CD14-positive monocyte (primary cell): ENCODE results near the gene OR51A4. TPM values are rescaled to one million over a fixed set of nuclear protein-coding genes. Genes with fewer than 3 reads are reported as not detected.

Experiments used
- DNase-seq, 3 donors: peaks; one replicate each; pipeline ENCODE4 v3.0.0-alpha.2; 2011 to 2022
- H2AFZ ChIP-seq: 2 replicates; pipeline ENCODE4 v1.6.0; 2012; ENCODE audit warnings: mild to moderate bottlenecking, low read depth, low read length, inconsistent platforms; ENCODE audit not compliant: insufficient read depth, poor library complexity, severe bottlenecking
- H3K27ac ChIP-seq, 2 donors: 1 replicate in 1 of 2; 2 replicates in 1 of 2; pipeline ENCODE4 v1.5.1; 2012 to 2013; ENCODE audit warnings: low read length in 2 of 2, control low read depth in 1 of 2, inconsistent platforms in 1 of 2, low read depth in 1 of 2, mild to moderate bottlenecking in 1 of 2
- H3K27me3 ChIP-seq, 2 donors: one replicate each; pipeline versions ENCODE4 v1.6.0 to v1.6.1; 2011 to 2013; ENCODE audit warnings: low read length in 2 of 2; ENCODE audit not compliant: control insufficient read depth in 2 of 2, insufficient read depth in 2 of 2
- H3K36me3 ChIP-seq, 2 donors: replicated peaks in 1 of 2; 1 replicate in 1 of 2; 2 replicates in 1 of 2; pipeline versions ENCODE4 v1.5.1 to v1.6.1; 2012 to 2013; ENCODE audit warnings: low read length in 2 of 2, control low read depth in 1 of 2, inconsistent platforms in 1 of 2, mild to moderate bottlenecking in 1 of 2; ENCODE audit not compliant: insufficient read depth in 2 of 2, control insufficient read depth in 1 of 2
- H3K4me1 ChIP-seq, 2 donors: 1 replicate in 1 of 2; 2 replicates in 1 of 2; pipeline versions ENCODE4 v1.5.1 to v1.6.1; 2012 to 2013; ENCODE audit warnings: low read length in 2 of 2, control low read depth in 1 of 2, inconsistent platforms in 1 of 2, mild to moderate bottlenecking in 1 of 2, moderate library complexity in 1 of 2; ENCODE audit not compliant: insufficient read depth in 2 of 2, control insufficient read depth in 1 of 2
- H3K4me2 ChIP-seq: replicated peaks from 2 replicates; pipeline ENCODE3; 2012; ENCODE audit warnings: low read length, moderate library complexity, mild to moderate bottlenecking; ENCODE audit not compliant: poor library complexity, severe bottlenecking; ENCODE audit errors: extremely low read depth
- H3K4me3 ChIP-seq, 3 experiments: fragments of 200-600 bp in 1 of 3; sonication (generic) in 1 of 3; replicated peaks in 1 of 3; 1 replicate in 2 of 3; 2 replicates in 1 of 3; pipeline ENCODE4 v1.5.1; 2011 to 2013; ENCODE audit warnings: low read length in 3 of 3, mild to moderate bottlenecking in 3 of 3, control low read depth in 2 of 3, low read depth in 2 of 3, inconsistent platforms in 1 of 3, moderate library complexity in 1 of 3
- H3K79me2 ChIP-seq: 2 replicates; pipeline ENCODE4 v1.6.0; 2012; ENCODE audit warnings: mild to moderate bottlenecking, control low read depth, inconsistent platforms, low read length, moderate library complexity; ENCODE audit not compliant: insufficient read depth
- H3K9ac ChIP-seq: 2 replicates; pipeline ENCODE4 v1.6.0; 2017; ENCODE audit warnings: low read length, mild to moderate bottlenecking; ENCODE audit not compliant: insufficient read depth, poor library complexity, severe bottlenecking
- H3K9me3 ChIP-seq, 2 donors: replicated peaks in 1 of 2; 1 replicate in 1 of 2; 2 replicates in 1 of 2; pipeline versions ENCODE4 v1.5.1 to v1.6.1; 2012 to 2013; ENCODE audit warnings: low read length in 2 of 2, control low read depth in 1 of 2; ENCODE audit not compliant: control insufficient read depth in 1 of 2, insufficient read depth in 1 of 2
- H4K20me1 ChIP-seq: 2 replicates; pipeline ENCODE4 v1.6.0; 2012; ENCODE audit warnings: mild to moderate bottlenecking, low read length, control low read depth, moderate library complexity; ENCODE audit not compliant: insufficient read depth
- H3K27ac Mint-ChIP-seq, 7 donors: one replicate each; pipeline ENCODE4 v1.8.0; 2020; ENCODE audit warnings: mild to moderate bottlenecking in 7 of 7, mixed read lengths in 7 of 7, moderate library complexity in 6 of 7, inconsistent platforms in 2 of 7
- H3K27me3 Mint-ChIP-seq, 3 donors: one replicate each; pipeline ENCODE4 v1.8.0; 2021 to 2022; ENCODE audit warnings: low read depth in 3 of 3, mild to moderate bottlenecking in 3 of 3, mixed read lengths in 3 of 3, moderate library complexity in 3 of 3, inconsistent platforms in 1 of 3
- H3K36me3 Mint-ChIP-seq, 2 donors: one replicate each; pipeline ENCODE4 v1.8.0; 2020; ENCODE audit warnings: mixed read lengths in 2 of 2, inconsistent platforms in 1 of 2, mild to moderate bottlenecking in 1 of 2
- H3K4me1 Mint-ChIP-seq: one replicate; pipeline ENCODE4 v1.8.0; 2020; ENCODE audit warnings: mild to moderate bottlenecking, mixed read lengths
- H3K4me3 Mint-ChIP-seq, 2 donors: one replicate each; pipeline ENCODE4 v1.8.0; 2020; ENCODE audit warnings: mild to moderate bottlenecking in 2 of 2, mixed read lengths in 2 of 2, moderate library complexity in 1 of 2
- H3K9me3 Mint-ChIP-seq, 7 donors: one replicate each; pipeline ENCODE4 v1.8.0; 2020 to 2022; ENCODE audit warnings: mixed read lengths in 7 of 7, mild to moderate bottlenecking in 6 of 7, moderate library complexity in 6 of 7, inconsistent platforms in 2 of 7
- CTCF ChIP-seq: fragments of 200-600 bp; IDR thresholded peaks from one replicate; pipeline ENCODE4 v1.8.0; 2022; ENCODE audit warnings: antibody characterized with exemption, mild to moderate bottlenecking
- WGBS: methylation state at CpG from one replicate; pipeline ENCODE4 v1.1.5; 2013; ENCODE audit warnings: missing lambda C conversion rate; ENCODE audit not compliant: insufficient coverage; 5-methylcytosine and 5-hydroxymethylcytosine counted together
- intact Hi-C, 2 donors: fragments of 100-400 bp; cut with micrococcal nuclease; formaldehyde crosslinking; loops; one replicate each; pipeline versions ENCODE4 v1.15.0 to v1.15.1; 2023
- polyA plus RNA-seq, 3 donors: library from polyadenylated mRNA; depleted of rRNA in 1 of 3; unstranded in 2 of 3; stranded (reverse) in 1 of 3; fragments of 300-500 nt in 2 of 3; fragments of >200 nt in 1 of 3; fragmentation: Illumina TruSeq in 2 of 3; gene quantifications; 1 replicate in 2 of 3; 2 replicates in 1 of 3; pipeline ENCODE4 v1.2.3, GENCODE V29; 2012 to 2021

The OR51A4 gene
- polyA plus RNA-seq, 3 donors = not detected

- H2AFZ ChIP-seq = no peak overlapping the region
- no peak overlapping the region for H3K27ac ChIP-seq
- no peaks in the 10 kb centered on the region for H3K27me3 Mint-ChIP-seq
- H3K36me3 ChIP-seq = no peaks in the 10 kb centered on the region
- H3K27me3 ChIP-seq = no peaks in the 10 kb centered on the region
- no peak for TF ChIP-seq CTCF
- no peaks in the 10 kb centered on the region for H3K36me3 Mint-ChIP-seq
- no peaks in the 10 kb centered on the region for H4K20me1 ChIP-seq
- no peaks in the 10 kb centered on the region for H3K4me1 Mint-ChIP-seq
- WGBS = no CpG with 5 or more reads among the region's 3 CpGs
- H3K27ac Mint-ChIP-seq = no peak overlapping the region
- H3K4me2 ChIP-seq = no peak overlapping the region
- no peak overlapping the region for H3K4me3 Mint-ChIP-seq
- intact Hi-C loops = no loop called here
- H3K4me3 ChIP-seq = no peak overlapping the region
- H3K4me1 ChIP-seq = no peaks in the 10 kb centered on the region
- H3K9me3 ChIP-seq = no peaks in the 10 kb centered on the region
- no peak for DNase-seq
- peaks cover 0 to 8% (median 3%) of the 10 kb centered on the region in 7 donors for H3K9me3 Mint-ChIP-seq
- H3K79me2 ChIP-seq = no peaks in the 10 kb centered on the region
- no peak overlapping the region for H3K9ac ChIP-seq
Observed at GRCh38 chr11:4982678-4983077, 35.3 kb upstream of the OR51A4 start.

GRCh38 chr11:4979036-4979435, 31.6 kb upstream of the OR51A4 start:
- no peaks in the 10 kb centered on the region for H3K79me2 ChIP-seq
- no peak for DNase-seq
- Mint-ChIP-seq H3K9me3 (peaks cover 0 to 4% (median 0%) of the 10 kb centered on the region in 7 donors), H3K4me1 (no peaks in the 10 kb centered on the region), H3K27ac (no peak overlapping the region), H3K36me3 (no peaks in the 10 kb centered on the region), H3K4me3 (no peak overlapping the region), H3K27me3 (no peaks in the 10 kb centered on the region)
- H3K9ac ChIP-seq = no peak overlapping the region
- intact Hi-C loops = no loop called here
- no peaks in the 10 kb centered on the region for H3K9me3 ChIP-seq
- no peaks in the 10 kb centered on the region for H3K36me3 ChIP-seq
- H3K4me3 ChIP-seq = no peak overlapping the region
- H3K4me1 ChIP-seq = no peaks in the 10 kb centered on the region
- H3K27me3 ChIP-seq = no peaks in the 10 kb centered on the region
- no peaks in the 10 kb centered on the region for H4K20me1 ChIP-seq
- 90% methylated on average over 2 of the region's 3 CpGs for WGBS
- H3K4me2 ChIP-seq = no peak overlapping the region
- H2AFZ ChIP-seq = no peak overlapping the region
- H3K27ac ChIP-seq = no peak overlapping the region
- TF ChIP-seq CTCF = no peak
